HG02610 (cell line): ENCODE measurements around the gene SP2.
A peak's percentile ranks its signal among the peaks of the same experiment; 100 is the strongest.

ENCODE experiments used
- ATAC-seq: cut with Tn5 transposase; IDR thresholded peaks from one replicate; pipeline ENCODE4 v1.9.1; 2021; ENCODE audit warnings: mild to moderate bottlenecking, moderate library complexity; ENCODE audit not compliant: unreplicated experiment

Gene SP2

GRCh38 chr17:47895856-47896671 lies at the start of gene SP2:
Gene SP2 (plus strand): TSS chr17:47896236. CDS start chr17:47896287, 51 bp downstream.
- ATAC-seq: peak; percentile 93

GRCh38 chr17:47846716-47847340 lies 49.2 kb upstream of the SP2 start:
- ATAC-seq: no peak

DNA sequence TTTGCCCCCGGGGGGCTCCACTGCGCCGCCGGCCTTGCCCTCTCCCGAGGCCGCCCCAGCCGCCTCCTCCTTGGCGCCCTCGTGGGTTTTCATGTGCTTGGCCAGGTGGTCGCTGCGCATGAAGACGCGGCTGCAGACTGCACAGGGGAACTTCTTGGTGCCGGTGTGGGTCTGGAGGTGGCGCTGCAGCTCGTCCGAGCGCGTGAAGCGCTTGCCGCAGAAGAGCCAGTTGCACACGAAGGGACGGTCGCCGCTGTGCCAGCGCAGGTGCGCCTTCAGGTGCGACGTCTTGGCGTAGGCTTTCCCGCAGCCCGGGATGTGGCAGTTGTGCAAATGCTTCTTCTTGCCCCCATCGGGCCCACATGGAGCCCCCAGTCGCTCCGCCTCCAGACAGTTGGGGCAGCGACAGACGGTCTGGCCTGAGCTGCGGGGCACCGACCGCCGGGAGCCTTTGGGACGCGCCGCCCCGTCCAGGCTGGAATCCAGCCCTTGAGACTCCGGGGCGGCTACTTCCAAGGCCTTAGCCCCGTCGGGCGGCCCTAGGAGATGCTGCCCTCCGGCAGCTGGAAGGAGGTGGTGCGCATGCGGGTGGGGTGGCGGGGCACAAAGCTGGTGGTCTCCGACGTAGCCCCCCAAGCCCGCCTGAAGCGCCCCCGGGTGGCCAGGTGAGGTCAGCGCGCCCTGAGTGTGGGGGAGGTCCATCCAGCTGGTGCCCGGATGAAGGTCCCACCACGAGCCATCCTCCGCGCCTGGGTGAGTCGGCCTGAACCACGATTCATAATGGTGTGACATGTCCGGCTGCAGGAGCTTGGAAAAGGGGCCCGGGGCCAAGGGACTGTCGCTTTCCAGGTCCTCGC lies 48.5 kb upstream of the SP2 start:
- no peak for ATAC-seq

- no peak for ATAC-seq
These were observed 47.9 kb upstream of the SP2 start for GRCh38 chr17:47848198-47848513.

DNA sequence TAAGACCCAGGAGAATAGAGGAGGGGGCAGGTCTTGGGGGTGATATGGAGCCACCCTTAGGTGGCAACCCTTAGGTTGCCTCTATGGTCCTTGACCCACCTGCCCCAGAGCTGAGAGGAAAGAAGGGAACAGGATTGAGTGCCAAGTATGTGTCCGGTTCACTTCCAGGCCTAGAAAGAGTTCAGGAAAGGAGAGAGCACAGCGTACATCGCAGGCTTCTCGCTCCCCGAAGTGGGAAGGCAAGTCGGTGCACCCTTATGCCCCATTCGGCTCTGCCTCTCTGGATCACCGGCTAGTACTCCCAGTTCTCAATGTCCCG lies 45.7 kb upstream of the SP2 start:
- no peak for ATAC-seq

DNA sequence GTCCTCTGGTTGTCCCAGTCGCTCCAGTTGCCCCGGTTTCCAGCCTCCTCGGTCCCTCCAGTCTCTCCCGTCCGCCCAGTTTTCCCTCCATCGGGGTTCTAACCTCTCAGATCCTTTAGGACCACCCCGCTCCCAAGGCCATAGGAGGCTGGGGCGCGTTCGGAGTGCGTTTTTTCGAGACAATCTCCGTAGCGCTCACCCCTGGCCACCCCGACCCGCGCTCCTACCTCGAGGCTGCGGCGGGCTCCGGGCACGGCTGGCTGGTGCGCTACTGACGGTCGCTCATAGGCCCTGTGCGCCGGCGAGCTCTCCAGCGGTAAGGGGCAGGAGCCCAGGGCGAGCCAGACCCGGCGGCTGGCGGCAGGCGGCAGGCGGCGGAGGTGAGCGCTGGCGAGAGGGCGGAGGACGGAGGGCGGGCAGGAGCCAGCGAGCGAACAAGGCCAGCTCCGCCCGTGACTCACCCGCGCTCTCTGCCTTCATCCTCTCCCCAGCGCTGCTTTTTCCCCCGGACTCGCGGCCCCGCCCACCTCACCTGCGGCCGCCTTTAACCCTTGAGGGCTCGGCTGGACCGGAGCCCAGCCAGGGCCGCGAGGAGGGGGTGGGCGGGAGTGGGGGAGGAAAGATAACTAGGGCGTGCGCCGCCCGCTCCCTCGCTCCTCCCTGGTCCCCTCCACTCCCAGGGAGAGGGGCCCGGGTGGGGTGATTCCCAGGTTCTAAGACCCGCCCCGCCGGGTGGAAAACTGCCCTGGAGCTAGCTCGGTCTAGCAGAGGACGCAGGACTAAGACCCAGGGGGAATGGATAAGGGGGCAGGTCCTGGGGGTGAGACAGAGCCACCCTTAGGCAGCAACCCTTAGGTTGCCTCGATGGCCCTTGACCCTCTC lies 45.1 kb upstream of the SP2 start, which contains the start of gene SP6:
Gene SP6 (minus strand): TSS at position 472 of the 882 bp plus-strand sequence. CDS start 2,734 bp downstream, outside the sequence.
- no peak for ATAC-seq

DNA sequence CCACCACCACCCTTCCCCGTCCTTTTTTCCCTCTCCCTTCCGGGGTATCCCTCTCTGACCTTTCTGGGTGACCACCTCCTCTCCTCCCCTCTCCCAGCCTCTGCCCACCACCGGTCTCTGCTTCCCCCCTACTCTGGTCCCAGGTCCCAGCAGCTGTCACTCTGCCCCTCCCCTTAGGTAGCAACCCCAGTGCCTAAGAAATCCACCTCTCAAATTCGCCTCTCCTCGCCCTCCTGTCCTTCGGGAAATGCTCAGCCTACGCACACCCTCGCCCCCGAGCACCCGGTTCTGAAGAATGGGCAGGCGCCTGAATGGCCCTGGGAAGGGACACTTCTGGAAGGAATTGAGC lies 44.3 kb upstream of the SP2 start:
- ATAC-seq: no peak

- ATAC-seq: no peak
These were observed 43.7 kb upstream of the SP2 start for GRCh38 chr17:47852113-47852949.

GRCh38 chr17:47853616-47854015 lies 42.4 kb upstream of the SP2 start:
- no peak for ATAC-seq

- ATAC-seq: no peak
These were observed 40.3 kb upstream of the SP2 start for GRCh38 chr17:47855737-47856136.

DNA sequence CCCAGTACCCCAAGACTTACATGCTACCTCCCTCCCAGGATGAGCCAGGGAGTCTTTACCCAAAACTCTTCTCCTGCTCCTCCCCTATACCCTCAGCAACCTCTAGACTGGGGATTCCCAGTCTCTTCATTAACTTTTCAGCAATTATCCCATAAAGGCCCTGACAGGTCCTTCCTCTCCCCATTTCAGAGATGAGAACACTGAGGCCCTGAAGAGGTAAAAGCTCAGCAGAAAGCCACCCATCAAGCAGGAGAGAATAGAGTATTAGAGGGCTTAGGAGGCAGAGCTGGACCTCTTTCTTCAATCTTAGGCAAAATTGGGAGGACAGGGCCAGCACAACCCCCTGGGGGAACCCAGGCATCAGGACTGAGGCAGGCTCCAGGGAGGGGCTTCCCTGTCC lies 39.2 kb upstream of the SP2 start:
- no peak for ATAC-seq

GRCh38 chr17:47857551-47858455 lies 38.2 kb upstream of the SP2 start:
- no peak for ATAC-seq

DNA sequence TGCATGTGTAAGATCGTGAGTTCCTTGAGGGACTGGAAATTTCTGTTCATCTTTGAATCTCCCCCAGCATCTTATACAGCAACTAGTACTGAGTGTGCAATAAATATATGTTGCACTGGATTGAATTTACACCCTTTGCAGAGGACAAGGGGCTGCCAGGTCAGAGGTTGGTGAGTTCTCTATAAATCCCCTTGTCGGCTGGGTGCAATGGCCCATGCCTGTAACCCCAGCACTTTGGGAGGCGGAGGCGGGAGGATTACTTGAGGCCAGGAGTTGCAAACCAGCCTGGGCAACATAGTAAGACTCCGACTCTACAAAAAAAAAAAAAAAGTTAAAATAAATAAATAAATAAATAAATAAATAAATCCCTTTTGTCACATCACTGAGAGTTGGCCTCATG lies 35.6 kb upstream of the SP2 start:
- no peak for ATAC-seq

DNA sequence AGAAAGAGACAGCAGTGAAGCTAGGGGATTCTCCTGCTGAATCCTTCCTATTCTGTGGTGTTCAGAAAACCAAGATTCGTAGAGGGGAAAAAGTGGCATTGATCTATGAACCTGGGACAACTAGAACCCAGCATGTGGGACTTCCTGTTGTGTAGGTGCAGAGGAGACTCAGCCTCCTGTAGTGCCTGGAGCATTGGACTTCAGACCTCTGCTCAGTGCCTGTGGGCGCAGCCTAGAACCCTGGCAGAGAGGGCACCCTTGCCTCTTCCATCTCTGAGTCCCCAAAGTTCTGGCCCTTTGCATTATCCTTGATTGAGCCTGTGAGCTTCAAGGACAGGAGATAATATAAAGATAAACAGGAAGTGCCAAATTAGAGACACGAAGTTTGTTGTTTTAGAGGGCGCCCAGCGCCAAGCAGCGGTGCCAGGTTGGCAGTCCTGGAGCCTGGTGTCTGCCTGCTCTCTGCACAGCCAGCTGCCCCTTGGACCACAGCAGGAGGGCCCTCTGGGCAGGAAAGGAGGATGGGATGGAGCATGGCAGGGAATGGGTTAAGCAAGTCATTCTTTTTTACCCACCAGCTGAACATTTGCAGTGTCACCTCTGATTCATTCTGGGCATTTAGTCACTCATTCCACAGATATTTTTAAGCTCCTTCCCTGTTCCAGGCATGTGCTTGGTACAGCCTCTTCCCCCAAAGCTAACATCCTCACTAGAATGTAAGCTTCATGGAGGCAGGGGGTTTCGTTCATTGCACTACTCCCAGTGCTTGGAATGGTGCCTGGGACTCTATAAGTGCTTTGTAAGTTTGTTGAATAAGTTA lies 33.2 kb upstream of the SP2 start:
- ATAC-seq: no peak

DNA sequence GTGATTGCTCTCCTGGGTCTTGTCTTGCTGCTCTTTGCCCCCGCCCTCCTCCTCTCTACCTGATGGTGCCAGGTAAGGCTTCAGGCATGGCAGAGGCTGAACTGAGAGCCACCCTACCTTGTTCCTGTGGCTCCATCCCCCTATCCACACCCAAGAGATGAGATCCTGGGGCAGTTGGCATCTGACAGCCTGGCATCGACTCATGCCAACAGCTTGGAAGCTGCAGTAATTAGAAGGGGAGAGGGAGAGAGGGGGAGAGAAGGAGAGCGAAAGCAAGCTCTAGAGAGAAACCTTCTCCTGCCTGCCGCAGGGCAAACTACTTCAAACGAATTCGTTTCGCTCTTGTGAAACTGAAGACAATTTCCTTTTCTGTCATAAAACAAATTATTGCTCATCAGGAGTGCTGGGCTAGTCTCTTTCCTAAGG lies 31.2 kb upstream of the SP2 start:
- no peak for ATAC-seq

- ATAC-seq: no peak
These were observed 29.1 kb upstream of the SP2 start for GRCh38 chr17:47866941-47867340.

GRCh38 chr17:47867813-47868533 lies 28.1 kb upstream of the SP2 start:
- no peak for ATAC-seq
